NCI-H2196 (cell line): ENCODE data around the gene ARAP1.

Source experiments
- DNase-seq: peaks from one replicate; lab custom pipeline; 2025; ENCODE audit not compliant: unreplicated experiment; lab: John Stamatoyannopoulos, UW

The ARAP1 gene

GRCh38 chr11:72685560-72686480, 66.4 kb downstream of the ARAP1 start:
- DNase-seq: no peak

GRCh38 chr11:72684236-72684912, 67.8 kb downstream of the ARAP1 start:
- DNase-seq: peak; percentile 39

GRCh38 chr11:72683782-72684200, 68.4 kb downstream of the ARAP1 start:
- DNase-seq: peak; percentile 54

- DNase-seq: no peak
Measured at GRCh38 chr11:72682858-72683243, 69.4 kb downstream of the ARAP1 start.

- no peak for DNase-seq
Measured at GRCh38 chr11:72682238-72682857, 69.9 kb downstream of the ARAP1 start.

GRCh38 chr11:72681226-72682153, 70.7 kb downstream of the ARAP1 start:
- DNase-seq: no peak

GRCh38 chr11:72680624-72681158, 71.5 kb downstream of the ARAP1 start:
- DNase-seq: no peak

GRCh38 chr11:72679869-72680268, 72.3 kb downstream of the ARAP1 start:
- no peak for DNase-seq

- no peak for DNase-seq
Measured at GRCh38 chr11:72678524-72678923, 73.7 kb downstream of the ARAP1 start.

GRCh38 chr11:72676861-72677341, 75.3 kb downstream of the ARAP1 start:
- no peak for DNase-seq

GRCh38 chr11:72675221-72675620, 77.0 kb downstream of the ARAP1 start:
- no peak for DNase-seq

GRCh38 chr11:72673943-72674828, 78.0 kb downstream of the ARAP1 start, which contains the start of gene PDE2A:
PDE2A (minus strand) TSS chr11:72674422; CDS start chr11:72674207, 215 bp downstream.
- DNase-seq: no peak

GRCh38 chr11:72673284-72673942, 78.8 kb downstream of the ARAP1 start:
- DNase-seq: no peak

- no peak for DNase-seq
Measured at GRCh38 chr11:72672597-72673238, 79.5 kb downstream of the ARAP1 start.

- no peak for DNase-seq
Measured at GRCh38 chr11:72671152-72672099, 80.8 kb downstream of the ARAP1 start.

GRCh38 chr11:72670041-72670440, 82.2 kb downstream of the ARAP1 start:
- DNase-seq: no peak

GRCh38 chr11:72669527-72669926, 82.7 kb downstream of the ARAP1 start:
- no peak for DNase-seq
